HCT116 (cell line): Measurements from ENCODE around the gene MRGPRX3. TPM values are rescaled to one million over a fixed set of nuclear protein-coding genes. Genes with fewer than 3 reads are reported as not detected.

ENCODE experiments used
- ATAC-seq: fragments of 200-7000 bp; cut with Tn5 transposase; 2 replicates; pipeline ENCODE4 v1.9.1; 2020; ENCODE audit warnings: mild to moderate bottlenecking, moderate library complexity
- BruUV-seq: library from RNA; stranded (reverse); fragments of 400-500 nt; replicated peaks from 2 replicates; lab custom pipeline; 2021; lab: Mats Ljungman, UMichigan
- CTCF ChIA-PET: fragments of 300-600 bp; sonication (Branson Sonifier 250); formaldehyde crosslinking; loops from one replicate; lab custom pipeline; 2021; ENCODE audit warnings: antibody characterized with exemption; lab: Charles Lee
- POLR2A ChIA-PET: fragments of 300-600, 350-600 bp; sonication (Branson Sonifier 250); formaldehyde crosslinking; loops from one replicate; lab custom pipeline; 2021; ENCODE audit warnings: antibody characterized with exemption; lab: Charles Lee
- RAD21 ChIA-PET, 2 experiments: fragments of 300-600 bp; sonication (Branson Sonifier 250); formaldehyde crosslinking; loops; one replicate each; lab custom pipeline; 2023; ENCODE audit warnings: low total read pairs in 2 of 2; ENCODE audit not compliant: uncharacterized antibody in 2 of 2, unreplicated experiment in 2 of 2, low non-redundant PET in 1 of 2; lab: Charles Lee
- DNase-seq: peaks from one replicate; pipeline ENCODE4 v3.0.0-alpha.2; 2010; ENCODE audit warnings: low read depth, low spot score
- H2AFZ ChIP-seq: fragments of 200-600 bp; shearing (Covaris generic), sonication (generic); 2 replicates; pipeline ENCODE4 v1.6.1; 2017; ENCODE audit warnings: low read depth, mixed run types, mixed read lengths, antibody characterized with exemption, low read length; ENCODE audit not compliant: poor library complexity, severe bottlenecking
- H3K27ac ChIP-seq: 2 replicates; pipeline ENCODE4 v1.5.1; 2012; ENCODE audit warnings: low read depth, low read length
- H3K27me3 ChIP-seq: fragments of 200-600 bp; sonication (generic); 2 replicates; pipeline ENCODE4 v1.6.1; 2016; ENCODE audit warnings: mixed run types, low read length, mixed read lengths; ENCODE audit not compliant: insufficient read depth
- H3K36me3 ChIP-seq, 2 experiments: fragments of 200-500 bp in 1 of 2; fragments of 200-600 bp in 1 of 2; sonication (Bioruptor generic) in 1 of 2; sonication (generic) in 1 of 2; 2 replicates each; pipeline versions ENCODE4 v1.5.1 to v1.6.1; 2014 to 2016; ENCODE audit warnings: low read length in 2 of 2, inconsistent platforms in 1 of 2, mixed read lengths in 1 of 2, mixed run types in 1 of 2; ENCODE audit not compliant: insufficient read depth in 2 of 2, control insufficient read depth in 1 of 2
- H3K4me1 ChIP-seq, 2 experiments: fragments of 200-600 bp in 1 of 2; sonication (generic) in 1 of 2; 2 replicates each; pipeline versions ENCODE4 v1.5.1 to v1.6.1; 2012 to 2017; ENCODE audit warnings: low read length in 2 of 2, inconsistent platforms in 1 of 2, mild to moderate bottlenecking in 1 of 2, mixed read lengths in 1 of 2, mixed run types in 1 of 2, moderate library complexity in 1 of 2; ENCODE audit not compliant: insufficient read depth in 2 of 2, control insufficient read depth in 1 of 2
- H3K4me2 ChIP-seq: fragments of 200-600 bp; sonication (generic); 2 replicates; pipeline ENCODE4 v1.6.1; 2017; ENCODE audit warnings: mixed run types, low read length, mixed read lengths
- H3K4me3 ChIP-seq, 2 experiments: fragments of 200-600 bp in 1 of 2; sonication (generic) in 1 of 2; replicated peaks in 1 of 2; 2 replicates each; pipeline ENCODE4 v1.5.1; 2011 to 2016; ENCODE audit warnings: low read length in 2 of 2, control low read depth in 1 of 2, low read depth in 1 of 2, mild to moderate bottlenecking in 1 of 2, mixed read lengths in 1 of 2, mixed run types in 1 of 2
- H3K79me2 ChIP-seq: fragments of 200-600 bp; sonication (generic); 2 replicates; pipeline ENCODE4 v1.6.1; 2017; ENCODE audit warnings: mild to moderate bottlenecking, mixed run types, low read length, moderate library complexity, mixed read lengths; ENCODE audit not compliant: insufficient read depth
- H3K9ac ChIP-seq: fragments of 200-600 bp; sonication (generic); 2 replicates; pipeline ENCODE4 v1.6.1; 2016; ENCODE audit warnings: low read length, mixed read lengths
- H3K9me2 ChIP-seq: fragments of 200-600 bp; sonication (generic), shearing (Covaris generic); 2 replicates; pipeline ENCODE4 v1.6.1; 2017; ENCODE audit warnings: mixed run types, mild to moderate bottlenecking, moderate library complexity; ENCODE audit not compliant: insufficient read depth
- H3K9me3 ChIP-seq, 2 experiments: fragments of 200-500 bp in 1 of 2; fragments of 200-600 bp in 1 of 2; sonication (Bioruptor generic) in 1 of 2; sonication (generic) in 1 of 2; 2 replicates each; pipeline ENCODE4 v1.6.1; 2014 to 2017; ENCODE audit warnings: low read length in 2 of 2, mixed read lengths in 2 of 2, inconsistent platforms in 1 of 2, low read depth in 1 of 2, mild to moderate bottlenecking in 1 of 2, mixed run types in 1 of 2, moderate library complexity in 1 of 2; ENCODE audit not compliant: control insufficient read depth in 1 of 2, insufficient read depth in 1 of 2
- H4K20me1 ChIP-seq: fragments of 200-600 bp; sonication (generic), shearing (Covaris generic); 2 replicates; pipeline ENCODE4 v1.6.1; 2017; ENCODE audit warnings: mixed run types, mild to moderate bottlenecking, moderate library complexity; ENCODE audit not compliant: insufficient read depth
- CEBPB ChIP-seq: IDR thresholded peaks from 2 replicates; pipeline ENCODE4 v1.6.1; 2012; ENCODE audit warnings: low read depth
- EGR1 ChIP-seq: IDR thresholded peaks from 2 replicates; pipeline ENCODE4 v1.6.1; 2012; ENCODE audit warnings: low read depth
- ELF1 ChIP-seq: IDR thresholded peaks from 2 replicates; pipeline ENCODE4 v1.6.1; 2012; ENCODE audit warnings: low read depth, borderline replicate concordance
- EZH2phosphoT487 ChIP-seq: fragments of 200-600 bp; IDR thresholded peaks from 2 replicates; pipeline ENCODE4 v1.6.1; 2018; ENCODE audit warnings: antibody characterized with exemption, borderline replicate concordance
- FOSL1 ChIP-seq: IDR thresholded peaks from 2 replicates; pipeline ENCODE4 v1.6.1; 2012; ENCODE audit warnings: low read depth
- POLR2A ChIP-seq: IDR thresholded peaks from 2 replicates; pipeline ENCODE4 v1.7.0; 2011; ENCODE audit warnings: borderline replicate concordance; ENCODE audit not compliant: insufficient read depth, insufficient read length; ENCODE audit errors: extremely low read depth
- POLR2AphosphoS5 ChIP-seq: IDR thresholded peaks from 2 replicates; pipeline ENCODE4 v1.6.1; 2011; ENCODE audit warnings: mild to moderate bottlenecking, low read depth, low read length, moderate library complexity
- RAD21 ChIP-seq: IDR thresholded peaks from 2 replicates; pipeline ENCODE4 v1.6.1; 2012; ENCODE audit warnings: low read depth, mild to moderate bottlenecking
- SP1 ChIP-seq: IDR thresholded peaks from 2 replicates; pipeline ENCODE4 v1.6.1; 2012; ENCODE audit warnings: low read depth
- TCF7L2 ChIP-seq: IDR thresholded peaks from 2 replicates; pipeline ENCODE4 v1.7.0; 2011; ENCODE audit warnings: borderline replicate concordance, inconsistent platforms; ENCODE audit not compliant: insufficient read depth, insufficient read length; ENCODE audit errors: extremely low read depth
- ZFX ChIP-seq: fragments of 450-650 bp; IDR thresholded peaks from 2 replicates; pipeline ENCODE4 v1.6.1; 2017
- intact Hi-C: fragments of 100-400 bp; cut with micrococcal nuclease; formaldehyde crosslinking; loops from 2 replicates; pipeline ENCODE4 v1.10.0; 2022
- total RNA-seq: library from RNA; stranded (reverse); gene quantifications from one replicate; pipeline ENCODE4 v1.2.1, GENCODE V29; 2021; ENCODE audit not compliant: unreplicated experiment
- TF ChIP-seq, protein P1 (sequence below): IDR thresholded peaks from 2 replicates; pipeline ENCODE4 v1.6.1; 2012

MRGPRX3 gene
- total RNA-seq, 1 experiment from 2014 or later: not detected

DNA sequence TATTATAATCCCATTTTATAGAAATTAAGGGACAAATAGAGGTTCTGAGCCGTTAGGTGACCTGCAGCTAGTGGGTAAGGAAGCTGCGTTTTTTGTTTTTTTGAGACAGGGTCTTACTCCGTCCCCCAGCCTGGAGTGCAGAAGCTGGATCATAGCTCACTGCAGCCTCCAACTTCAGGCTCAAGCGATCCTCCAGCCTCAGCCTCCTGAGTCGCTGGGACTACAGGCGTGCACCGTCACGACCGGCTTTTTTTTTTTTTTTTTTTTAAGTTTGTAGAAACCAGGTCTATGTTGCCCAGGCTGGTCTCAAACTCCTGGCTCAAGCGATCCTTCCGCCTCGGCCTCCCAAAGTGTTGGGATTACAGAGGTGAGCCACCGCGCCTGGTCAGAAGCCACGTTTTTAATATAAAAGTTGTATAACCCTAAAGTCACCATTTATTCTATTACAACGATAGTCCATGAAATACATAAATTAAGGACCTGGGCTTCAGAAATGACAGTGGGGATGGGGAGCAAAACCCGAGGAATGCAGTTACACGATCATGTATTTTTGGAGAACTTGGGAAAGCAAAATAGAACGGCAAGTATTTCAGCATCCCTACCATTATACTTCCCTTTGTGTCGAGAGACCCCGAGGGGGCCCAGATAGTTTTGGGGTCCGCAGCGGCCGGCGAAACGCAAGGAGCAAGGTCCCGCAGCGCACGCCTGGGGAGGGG, 27.1 kb upstream of the MRGPRX3 start:
- peak overlapping the region; percentile 61; the same call in 1 of the 2 replicates for H3K27ac ChIP-seq
- H3K4me2 ChIP-seq: peak overlapping the region; percentile 84
- peak overlapping the region; percentile 86 for H3K9ac ChIP-seq
- H3K4me3 ChIP-seq: peak overlapping the region; percentile 95 to 96
- no peak for DNase-seq
- TF ChIP-seq SP1 (no peak), FOSL1 (no peak), EZH2phosphoT487 (no peak), RAD21 (no peak), ZFX (no peak), ELF1 (no peak), CEBPB (no peak), POLR2A (no peak), EGR1 (no peak), POLR2AphosphoS5 (no peak), TCF7L2 (no peak)
- TF ChIP-seq, protein P1, sequence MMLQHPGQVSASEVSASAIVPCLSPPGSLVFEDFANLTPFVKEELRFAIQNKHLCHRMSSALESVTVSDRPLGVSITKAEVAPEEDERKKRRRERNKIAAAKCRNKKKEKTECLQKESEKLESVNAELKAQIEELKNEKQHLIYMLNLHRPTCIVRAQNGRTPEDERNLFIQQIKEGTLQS: no peak
- ChIA-PET RAD21 (no interaction called here), POLR2A (no interaction called here), CTCF (interaction anchor here (0.7 to 2.2 kb wide), 4 partner anchors 9 to 374 kb away, joined by 4 to 19 read pairs (median 6); no protein-coding TSS in a partner anchor)
- ATAC-seq: no peak
- intact Hi-C loops: loop anchor here (5.0 kb wide), 1 partner anchor 113 kb away; no protein-coding TSS in a partner anchor
- H3K36me3 ChIP-seq: peaks cover 18 to 21% of the 10 kb centered on the region in 2 experiments; a peak in 3 of 4 replicates
- no peaks in the 10 kb centered on the region for H3K27me3 ChIP-seq
- H2AFZ ChIP-seq: no peak overlapping the region
- H3K9me2 ChIP-seq: no peaks in the 10 kb centered on the region
- H3K4me1 ChIP-seq: peaks cover 7 to 14% of the 10 kb centered on the region in 2 experiments
- BruUV-seq: TSS peak; percentile 47
- H4K20me1 ChIP-seq: no peaks in the 10 kb centered on the region
- peaks cover 47% of the 10 kb centered on the region for H3K79me2 ChIP-seq
- no peaks in the 10 kb centered on the region for H3K9me3 ChIP-seq
